Measurements from ENCODE around the gene EXOC2. TPM values are rescaled to one million over a fixed set of nuclear protein-coding genes. Genes with fewer than 3 reads are reported as not detected.

Gene EXOC2
- total RNA-seq, 1 experiment from 2014 or later, result 45.7 TPM

DNA sequence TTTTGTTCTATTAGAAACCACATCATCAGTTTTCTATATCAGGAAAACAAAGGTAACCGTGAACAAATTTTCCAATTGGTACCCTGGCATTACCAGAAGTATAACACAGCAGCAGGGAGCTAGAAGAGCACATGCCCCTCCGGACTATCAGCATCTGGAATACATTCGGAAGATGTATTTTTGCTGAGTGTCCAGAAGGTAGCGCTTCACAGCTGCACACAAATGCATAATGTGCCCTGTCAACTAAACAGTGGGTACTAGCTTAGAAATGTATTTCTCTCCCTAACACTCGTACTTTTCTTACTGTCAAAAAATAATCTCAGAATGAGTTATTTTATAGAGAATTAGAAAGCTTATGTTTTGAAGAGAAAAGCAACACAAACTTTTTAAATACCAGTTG is 113.6 kb downstream of the EXOC2 start (continued):
- TF ChIP-seq, protein P1, sequence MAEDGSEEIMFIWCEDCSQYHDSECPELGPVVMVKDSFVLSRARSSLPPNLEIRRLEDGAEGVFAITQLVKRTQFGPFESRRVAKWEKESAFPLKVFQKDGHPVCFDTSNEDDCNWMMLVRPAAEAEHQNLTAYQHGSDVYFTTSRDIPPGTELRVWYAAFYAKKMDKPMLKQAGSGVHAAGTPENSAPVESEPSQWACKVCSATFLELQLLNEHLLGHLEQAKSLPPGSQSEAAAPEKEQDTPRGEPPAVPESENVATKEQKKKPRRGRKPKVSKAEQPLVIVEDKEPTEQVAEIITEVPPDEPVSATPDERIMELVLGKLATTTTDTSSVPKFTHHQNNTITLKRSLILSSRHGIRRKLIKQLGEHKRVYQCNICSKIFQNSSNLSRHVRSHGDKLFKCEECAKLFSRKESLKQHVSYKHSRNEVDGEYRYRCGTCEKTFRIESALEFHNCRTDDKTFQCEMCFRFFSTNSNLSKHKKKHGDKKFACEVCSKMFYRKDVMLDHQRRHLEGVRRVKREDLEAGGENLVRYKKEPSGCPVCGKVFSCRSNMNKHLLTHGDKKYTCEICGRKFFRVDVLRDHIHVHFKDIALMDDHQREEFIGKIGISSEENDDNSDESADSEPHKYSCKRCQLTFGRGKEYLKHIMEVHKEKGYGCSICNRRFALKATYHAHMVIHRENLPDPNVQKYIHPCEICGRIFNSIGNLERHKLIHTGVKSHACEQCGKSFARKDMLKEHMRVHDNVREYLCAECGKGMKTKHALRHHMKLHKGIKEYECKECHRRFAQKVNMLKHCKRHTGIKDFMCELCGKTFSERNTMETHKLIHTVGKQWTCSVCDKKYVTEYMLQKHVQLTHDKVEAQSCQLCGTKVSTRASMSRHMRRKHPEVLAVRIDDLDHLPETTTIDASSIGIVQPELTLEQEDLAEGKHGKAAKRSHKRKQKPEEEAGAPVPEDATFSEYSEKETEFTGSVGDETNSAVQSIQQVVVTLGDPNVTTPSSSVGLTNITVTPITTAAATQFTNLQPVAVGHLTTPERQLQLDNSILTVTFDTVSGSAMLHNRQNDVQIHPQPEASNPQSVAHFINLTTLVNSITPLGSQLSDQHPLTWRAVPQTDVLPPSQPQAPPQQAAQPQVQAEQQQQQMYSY (CRISPR knock-in tag; IDR thresholded peaks at IDR 0.05), result no peak
- TF ChIP-seq, protein P2, sequence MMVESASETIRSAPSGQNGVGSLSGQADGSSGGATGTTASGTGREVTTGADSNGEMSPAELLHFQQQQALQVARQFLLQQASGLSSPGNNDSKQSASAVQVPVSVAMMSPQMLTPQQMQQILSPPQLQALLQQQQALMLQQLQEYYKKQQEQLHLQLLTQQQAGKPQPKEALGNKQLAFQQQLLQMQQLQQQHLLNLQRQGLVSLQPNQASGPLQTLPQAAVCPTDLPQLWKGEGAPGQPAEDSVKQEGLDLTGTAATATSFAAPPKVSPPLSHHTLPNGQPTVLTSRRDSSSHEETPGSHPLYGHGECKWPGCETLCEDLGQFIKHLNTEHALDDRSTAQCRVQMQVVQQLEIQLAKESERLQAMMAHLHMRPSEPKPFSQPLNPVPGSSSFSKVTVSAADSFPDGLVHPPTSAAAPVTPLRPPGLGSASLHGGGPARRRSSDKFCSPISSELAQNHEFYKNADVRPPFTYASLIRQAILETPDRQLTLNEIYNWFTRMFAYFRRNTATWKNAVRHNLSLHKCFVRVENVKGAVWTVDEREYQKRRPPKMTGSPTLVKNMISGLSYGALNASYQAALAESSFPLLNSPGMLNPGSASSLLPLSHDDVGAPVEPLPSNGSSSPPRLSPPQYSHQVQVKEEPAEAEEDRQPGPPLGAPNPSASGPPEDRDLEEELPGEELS (CRISPR knock-in tag; IDR thresholded peaks at IDR 0.05), result no peak

- no peak for ATAC-seq
- no peak for DNase-seq (ENCODE audit: low spot score)
- no peaks in the 10 kb centered on the region for H3K27me3 Mint-ChIP-seq (ENCODE audit: low read depth)
- H3K36me3 Mint-ChIP-seq, result peaks cover 66% of the 10 kb centered on the region
- TF ChIP-seq, protein P3, sequence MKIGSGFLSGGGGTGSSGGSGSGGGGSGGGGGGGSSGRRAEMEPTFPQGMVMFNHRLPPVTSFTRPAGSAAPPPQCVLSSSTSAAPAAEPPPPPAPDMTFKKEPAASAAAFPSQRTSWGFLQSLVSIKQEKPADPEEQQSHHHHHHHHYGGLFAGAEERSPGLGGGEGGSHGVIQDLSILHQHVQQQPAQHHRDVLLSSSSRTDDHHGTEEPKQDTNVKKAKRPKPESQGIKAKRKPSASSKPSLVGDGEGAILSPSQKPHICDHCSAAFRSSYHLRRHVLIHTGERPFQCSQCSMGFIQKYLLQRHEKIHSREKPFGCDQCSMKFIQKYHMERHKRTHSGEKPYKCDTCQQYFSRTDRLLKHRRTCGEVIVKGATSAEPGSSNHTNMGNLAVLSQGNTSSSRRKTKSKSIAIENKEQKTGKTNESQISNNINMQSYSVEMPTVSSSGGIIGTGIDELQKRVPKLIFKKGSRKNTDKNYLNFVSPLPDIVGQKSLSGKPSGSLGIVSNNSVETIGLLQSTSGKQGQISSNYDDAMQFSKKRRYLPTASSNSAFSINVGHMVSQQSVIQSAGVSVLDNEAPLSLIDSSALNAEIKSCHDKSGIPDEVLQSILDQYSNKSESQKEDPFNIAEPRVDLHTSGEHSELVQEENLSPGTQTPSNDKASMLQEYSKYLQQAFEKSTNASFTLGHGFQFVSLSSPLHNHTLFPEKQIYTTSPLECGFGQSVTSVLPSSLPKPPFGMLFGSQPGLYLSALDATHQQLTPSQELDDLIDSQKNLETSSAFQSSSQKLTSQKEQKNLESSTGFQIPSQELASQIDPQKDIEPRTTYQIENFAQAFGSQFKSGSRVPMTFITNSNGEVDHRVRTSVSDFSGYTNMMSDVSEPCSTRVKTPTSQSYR (CRISPR knock-in tag; IDR thresholded peaks at IDR 0.05), result no peak
- TF ChIP-seq ATF2 (CRISPR knock-in tag; IDR thresholded peaks at IDR 0.05; ENCODE audit: borderline replicate concordance, low read depth) (no peak), SP1 (CRISPR knock-in tag; conservative IDR thresholded peaks at IDR 0.05) (no peak), MYBL2 (CRISPR knock-in tag; IDR thresholded peaks at IDR 0.05) (no peak), ZNF396 (CRISPR knock-in tag; IDR thresholded peaks at IDR 0.05; ENCODE audit: borderline replicate concordance) (no peak), USF1 (CRISPR knock-in tag; IDR thresholded peaks at IDR 0.05) (no peak), NR1H2 (CRISPR knock-in tag; IDR thresholded peaks at IDR 0.05) (no peak), FOXJ3 (CRISPR knock-in tag; IDR thresholded peaks at IDR 0.05; ENCODE audit: borderline replicate concordance) (no peak), ZNF416 (CRISPR knock-in tag; IDR thresholded peaks at IDR 0.05) (no peak), JAZF1 (CRISPR knock-in tag; IDR thresholded peaks at IDR 0.05) (no peak), GABPB1 (CRISPR knock-in tag; IDR thresholded peaks at IDR 0.05) (no peak)
- TF ChIP-seq, protein P4, sequence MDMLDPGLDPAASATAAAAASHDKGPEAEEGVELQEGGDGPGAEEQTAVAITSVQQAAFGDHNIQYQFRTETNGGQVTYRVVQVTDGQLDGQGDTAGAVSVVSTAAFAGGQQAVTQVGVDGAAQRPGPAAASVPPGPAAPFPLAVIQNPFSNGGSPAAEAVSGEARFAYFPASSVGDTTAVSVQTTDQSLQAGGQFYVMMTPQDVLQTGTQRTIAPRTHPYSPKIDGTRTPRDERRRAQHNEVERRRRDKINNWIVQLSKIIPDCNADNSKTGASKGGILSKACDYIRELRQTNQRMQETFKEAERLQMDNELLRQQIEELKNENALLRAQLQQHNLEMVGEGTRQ (CRISPR knock-in tag; IDR thresholded peaks at IDR 0.05), result no peak
- no peaks in the 10 kb centered on the region for H3K4me1 Mint-ChIP-seq
- ChIA-PET POLR2A (no interaction called here), CTCF (no interaction called here)
- no peak overlapping the region for H3K4me3 Mint-ChIP-seq
- peaks cover 23% of the 10 kb centered on the region for H3K9me3 Mint-ChIP-seq
- H3K27ac Mint-ChIP-seq, result no peak overlapping the region
Observed at GRCh38 chr6:572596-573265, 120.2 kb downstream of the EXOC2 start.

Data from WTC11 (cell line).